Testis (tissue), 5 donors: ENCODE results near the gene FAM216A. TPM values are rescaled to one million over a fixed set of nuclear protein-coding genes. Genes with fewer than 3 reads are reported as not detected.
"Not testable (repeated sequence)": the region's sequence is repeated elsewhere in the genome, so short reads cannot be mapped to it uniquely, and the experiment has no call there.

Experiments
- DNase-seq: peaks from one replicate; pipeline ENCODE4 v3.0.0-alpha.2; 2019
- H3K27ac ChIP-seq, 2 donors: fragments of 200-600 bp; sonication (generic); one replicate each; pipeline ENCODE4 v1.5.1; 2019
- H3K27me3 ChIP-seq: fragments of 200-600 bp; sonication (generic); one replicate; pipeline ENCODE4 v1.5.1; 2019
- H3K36me3 ChIP-seq: fragments of 200-600 bp; sonication (generic); one replicate; pipeline ENCODE4 v1.5.1; 2017; ENCODE audit warnings: low read depth; ENCODE audit errors: missing control alignments
- H3K4me1 ChIP-seq: fragments of 200-600 bp; sonication (generic); one replicate; pipeline ENCODE4 v1.5.1; 2019
- H3K4me3 ChIP-seq, 2 donors: fragments of 200-600 bp; sonication (generic); one replicate each; pipeline ENCODE4 v1.5.1; 2017 to 2019
- H3K9me3 ChIP-seq: fragments of 200-600 bp; sonication (generic); one replicate; pipeline ENCODE4 v1.5.1; 2017
- CTCF ChIP-seq, 3 experiments: fragments of 450-650 bp in 2 of 3; fragments of 200-600 bp in 1 of 3; sonication (generic) in 1 of 3; IDR thresholded peaks; one replicate each; pipeline ENCODE4 v1.5.1; 2016 to 2019; ENCODE audit warnings: antibody characterized with exemption in 3 of 3, mild to moderate bottlenecking in 2 of 3, moderate library complexity in 1 of 3
- POLR2A ChIP-seq: fragments of 450-650 bp; IDR thresholded peaks from one replicate; pipeline ENCODE4 v1.6.1; 2017; ENCODE audit warnings: antibody characterized with exemption, mild to moderate bottlenecking, moderate library complexity
- WGBS, 2 donors: methylation state at CpG; one replicate each; pipeline ENCODE4 v1.1.5; 2018; 5-methylcytosine and 5-hydroxymethylcytosine counted together
- intact Hi-C: fragments of 100-400 bp; cut with DNase I; formaldehyde crosslinking; loops from one replicate; pipeline ENCODE4 v1.15.1; 2023; ENCODE audit warnings: low total_unique reads
- long read RNA-seq, 2 donors: transcript quantifications; one replicate each; lab custom pipeline, GENCODE V29; 2026
- polyA plus RNA-seq: library from polyadenylated mRNA; stranded (reverse); fragments of 350-450 nt; fragmentation: Illumina TruSeq; extraction: RNeasy Lipid Tissue Mini Kit (QIAGEN cat#74804); gene quantifications from one replicate; pipeline ENCODE4 v1.2.3, GENCODE V29; 2014; ENCODE audit warnings: low read depth, low replicate concordance; ENCODE audit not compliant: insufficient read depth
- total RNA-seq, 2 donors: library from RNA; depleted of rRNA; stranded (reverse); fragments of >200 nt; gene quantifications; one replicate each; pipeline ENCODE4 v1.2.3, GENCODE V29; 2016

FAM216A gene
- total RNA-seq (10 to 100 TPM; 39.7 to 45.6 TPM), polyA plus RNA-seq (110 TPM)
- long read RNA-seq, donor 1, transcript FAM216A-201 (7 exons, 1,582 nt) = major isoform, 6 of 254 reads
- long read RNA-seq, donor 1, partial matches to known transcripts = 196 of 254 reads
- long read RNA-seq, donor 1, other reads (novel, unspliced or antisense) = 49 of 254 reads
- long read RNA-seq, donor 2, transcript FAM216A-201 (7 exons, 1,582 nt) = major isoform, 5 of 13 reads
- long read RNA-seq, donor 2, partial matches to known transcripts = 5 of 13 reads
- long read RNA-seq, donor 2, other reads (novel, unspliced or antisense) = 0 of 13 reads

DNA sequence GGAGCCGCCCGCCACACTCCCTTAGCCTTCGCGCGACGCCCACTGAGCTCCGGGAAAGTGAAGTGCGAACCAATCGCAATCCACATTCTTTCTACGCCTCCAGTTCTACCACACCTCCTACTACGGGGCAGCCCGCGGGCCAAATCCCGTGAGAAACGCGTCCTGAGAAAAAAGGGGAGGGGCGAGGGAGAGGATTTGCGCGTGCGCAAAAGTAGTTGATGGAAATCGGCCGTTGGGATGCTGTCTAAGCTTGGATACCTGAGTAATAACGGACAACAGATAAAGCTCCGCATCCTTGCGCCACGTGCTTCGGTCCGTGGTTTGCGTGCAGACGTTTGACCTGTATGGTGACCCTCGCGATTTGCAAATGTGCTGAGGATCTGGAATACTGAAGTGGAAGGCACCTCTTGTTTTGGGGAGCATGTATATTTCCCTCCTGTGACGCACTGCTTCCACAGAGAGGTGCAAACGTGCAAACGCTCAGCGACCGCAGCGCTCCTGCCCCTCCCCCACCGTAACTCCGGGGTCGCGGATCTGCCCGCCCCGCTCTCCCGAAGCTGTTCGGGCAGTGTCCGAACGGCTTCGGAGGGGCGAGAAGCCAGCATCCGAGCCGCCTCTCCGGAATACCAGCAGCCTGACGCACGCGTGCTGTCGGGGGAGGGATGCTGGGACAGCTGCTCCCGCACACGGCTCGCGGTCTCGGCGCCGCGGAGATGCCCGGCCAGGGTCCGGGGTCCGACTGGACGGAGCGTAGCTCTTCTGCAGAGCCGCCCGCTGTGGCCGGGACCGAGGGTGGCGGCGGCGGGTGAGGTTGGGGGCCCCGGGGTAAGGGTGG lies at the start of gene FAM216A, which contains the start of gene GPN3:
Gene FAM216A, plus strand, starts transcription at position 632 of the 835 bp plus-strand sequence. Its CDS starts 31 bp downstream, at position 663.
Gene GPN3, minus strand, starts transcription at position 44 of the 835 bp plus-strand sequence. CDS start 54 bp downstream, outside the sequence.
- peaks cover 10% of the 10 kb centered on the region for H3K4me1 ChIP-seq
- DNase-seq = peak; percentile 98
- TF ChIP-seq CTCF (IDR thresholded peaks at IDR 0.05) (peak in 1 of 3 experiments; percentile 22), POLR2A (peak; percentile 40)
- H3K4me3 ChIP-seq = peak within 1 kb of the TSS; percentile 74 to 83
- peak within 1 kb of the TSS; percentile 85 to 91 for H3K27ac ChIP-seq
- H3K36me3 ChIP-seq = no peaks in the 10 kb centered on the region
- H3K9me3 ChIP-seq = no peaks in the 10 kb centered on the region
- intact Hi-C loops = loop anchor here (10.0 kb wide), 1 partner anchor 126 kb away; no protein-coding TSS in a partner anchor
- 0 to 1% methylated on average over 48 to 71 of the region's 78 CpGs for WGBS, 2 donors
- H3K27me3 ChIP-seq = no peaks in the 10 kb centered on the region

DNA sequence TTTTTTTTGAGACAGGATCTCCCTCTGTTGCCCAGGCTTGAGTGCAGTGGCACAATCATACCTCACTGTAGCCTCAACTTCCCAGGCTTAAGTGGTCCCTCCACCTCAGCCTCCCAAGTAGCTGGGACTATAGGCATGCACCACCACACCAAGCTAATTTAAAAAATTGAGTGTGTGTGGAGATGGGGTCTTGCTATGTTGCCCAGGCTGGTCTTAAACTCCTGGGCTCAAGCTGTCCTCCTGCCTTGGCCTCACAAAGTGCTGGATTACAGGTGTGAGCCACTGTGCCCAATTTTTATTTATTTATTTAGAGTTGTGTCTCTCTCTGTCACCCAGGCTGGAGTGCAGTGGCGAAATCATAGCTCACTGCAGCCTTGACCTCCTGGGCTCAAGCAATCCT lies 48.0 kb upstream of the FAM216A start:
- intact Hi-C loops, H3K36me3 ChIP-seq, H3K27me3 ChIP-seq, H3K27ac ChIP-seq, H3K9me3 ChIP-seq, H3K4me3 ChIP-seq, DNase-seq: not testable (repeated sequence)
- peaks cover 15% of the 10 kb centered on the region for H3K4me1 ChIP-seq
- WGBS, 2 donors = 58 to 80% methylated on average over 1 of the region's 1 CpG

DNA sequence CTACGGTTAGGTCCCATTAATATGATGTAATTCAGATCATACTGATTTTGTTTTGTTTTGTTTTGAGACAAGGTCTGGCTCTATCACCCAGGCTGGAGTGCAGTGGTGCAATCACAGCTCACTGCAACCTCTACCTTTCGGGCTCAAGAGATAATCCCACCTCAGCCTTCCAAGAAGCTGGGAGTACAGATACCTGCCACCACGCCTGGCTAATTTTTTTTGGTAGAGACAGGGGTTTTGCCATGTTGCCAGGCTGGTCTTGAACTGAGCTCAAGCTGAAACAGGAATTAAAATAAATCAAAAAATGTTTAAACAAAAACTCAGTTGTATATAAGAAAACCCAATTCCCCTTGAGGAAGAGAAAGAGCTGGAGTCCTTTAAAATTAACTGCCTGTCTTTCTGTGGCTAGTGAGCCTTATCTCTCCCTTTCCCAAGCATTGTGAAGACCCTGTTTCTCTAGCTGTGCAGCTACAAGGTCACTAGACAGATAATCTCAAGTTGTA lies 47.4 kb upstream of the FAM216A start:
- H3K4me1 ChIP-seq = peaks cover 15% of the 10 kb centered on the region
- no peaks in the 10 kb centered on the region for H3K27me3 ChIP-seq
- peak overlapping the region in 1 of 2 donors; percentile 60 for H3K27ac ChIP-seq
- TF ChIP-seq CTCF (IDR thresholded peaks at IDR 0.05) (no peak), POLR2A (no peak)
- no peak overlapping the region for H3K4me3 ChIP-seq
- H3K9me3 ChIP-seq = no peaks in the 10 kb centered on the region
- H3K36me3 ChIP-seq = no peaks in the 10 kb centered on the region
- intact Hi-C loops = no loop called here
- DNase-seq = no peak
- WGBS, 2 donors = 34 to 72% methylated on average over 3 of the region's 3 CpGs

DNA sequence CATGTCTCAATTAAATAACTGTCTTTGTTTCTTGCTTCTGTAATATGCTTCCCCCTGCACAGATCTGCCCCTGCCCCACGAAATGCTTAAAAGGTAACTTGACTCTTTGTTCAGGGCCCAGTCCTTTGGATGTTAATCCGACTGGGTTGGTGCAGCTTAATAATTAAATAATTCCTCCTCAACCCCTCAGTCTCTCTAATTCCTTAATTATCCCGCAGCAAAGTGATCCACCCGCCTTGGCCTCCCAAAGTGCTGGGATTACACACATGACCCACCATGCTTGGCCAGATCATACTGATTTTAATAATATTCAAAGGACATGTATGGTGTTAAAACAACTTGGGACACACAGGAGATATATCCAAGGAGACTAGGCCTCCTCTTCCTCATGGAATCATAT lies 46.9 kb upstream of the FAM216A start:
- Histone ChIP-seq H3K36me3 (no peaks in the 10 kb centered on the region), H3K27ac (peak overlapping the region in 1 of 2 donors; percentile 60), H3K4me3 (no peak overlapping the region), H3K4me1 (peaks cover 15% of the 10 kb centered on the region), H3K27me3 (no peaks in the 10 kb centered on the region), H3K9me3 (no peaks in the 10 kb centered on the region)
- no peak for DNase-seq
- TF ChIP-seq POLR2A (no peak), CTCF (IDR thresholded peaks at IDR 0.05) (no peak)
- intact Hi-C loops = no loop called here
- 54 to 62% methylated on average over 4 of the region's 4 CpGs for WGBS, 2 donors

DNA sequence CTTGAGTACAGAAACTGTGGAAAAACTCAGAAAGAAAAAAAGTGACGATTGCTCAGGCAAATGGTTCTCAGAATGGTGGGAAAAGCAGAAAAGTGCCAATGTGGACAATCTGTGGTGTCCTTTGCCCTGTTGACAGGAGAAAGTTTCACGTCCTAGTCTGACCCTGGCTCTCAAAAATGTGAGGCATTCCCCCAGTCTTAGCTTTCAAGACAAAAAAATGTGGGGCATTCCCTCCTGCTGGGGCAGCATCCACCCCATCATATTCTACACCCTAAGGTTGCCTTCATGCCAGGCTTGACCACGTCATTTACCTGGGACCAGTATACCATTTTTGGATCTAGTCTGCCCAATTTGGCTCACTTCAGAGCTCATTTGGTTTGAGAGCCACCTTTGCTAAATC lies 44.4 kb upstream of the FAM216A start:
- no peaks in the 10 kb centered on the region for H3K9me3 ChIP-seq

More for the DNA sequence above, 44.4 kb upstream of the FAM216A start:
- no peak overlapping the region for H3K27ac ChIP-seq
- 82 to 87% methylated on average over 3 of the region's 3 CpGs for whole genome bisulfite sequencing, 2 donors
- H3K27me3 ChIP-seq = no peaks in the 10 kb centered on the region
- TF ChIP-seq POLR2A (no peak), CTCF (IDR thresholded peaks at IDR 0.05) (no peak)
- H3K36me3 ChIP-seq = no peaks in the 10 kb centered on the region
- peaks cover 15% of the 10 kb centered on the region for H3K4me1 ChIP-seq
- intact Hi-C loops = no loop called here
- no peak for DNase-seq
- no peak overlapping the region for H3K4me3 ChIP-seq
